PC-9 (cell line): Measurements from ENCODE around the gene NFAM1.

Source experiments
- EZH2 ChIP-seq: fragments of 200-600 bp; sonication (generic); IDR thresholded peaks from 2 replicates; pipeline ENCODE4 v1.8.0; 2017; ENCODE audit warnings: antibody characterized with exemption, low read depth
- TF ChIP-seq, protein P1 (sequence below): fragments of 200-600 bp; sonication (generic); conservative IDR thresholded peaks from 2 replicates; pipeline ENCODE4 v1.6.1; 2017; ENCODE audit warnings: mixed run types, antibody characterized with exemption, mild to moderate bottlenecking, moderate library complexity

DNA sequence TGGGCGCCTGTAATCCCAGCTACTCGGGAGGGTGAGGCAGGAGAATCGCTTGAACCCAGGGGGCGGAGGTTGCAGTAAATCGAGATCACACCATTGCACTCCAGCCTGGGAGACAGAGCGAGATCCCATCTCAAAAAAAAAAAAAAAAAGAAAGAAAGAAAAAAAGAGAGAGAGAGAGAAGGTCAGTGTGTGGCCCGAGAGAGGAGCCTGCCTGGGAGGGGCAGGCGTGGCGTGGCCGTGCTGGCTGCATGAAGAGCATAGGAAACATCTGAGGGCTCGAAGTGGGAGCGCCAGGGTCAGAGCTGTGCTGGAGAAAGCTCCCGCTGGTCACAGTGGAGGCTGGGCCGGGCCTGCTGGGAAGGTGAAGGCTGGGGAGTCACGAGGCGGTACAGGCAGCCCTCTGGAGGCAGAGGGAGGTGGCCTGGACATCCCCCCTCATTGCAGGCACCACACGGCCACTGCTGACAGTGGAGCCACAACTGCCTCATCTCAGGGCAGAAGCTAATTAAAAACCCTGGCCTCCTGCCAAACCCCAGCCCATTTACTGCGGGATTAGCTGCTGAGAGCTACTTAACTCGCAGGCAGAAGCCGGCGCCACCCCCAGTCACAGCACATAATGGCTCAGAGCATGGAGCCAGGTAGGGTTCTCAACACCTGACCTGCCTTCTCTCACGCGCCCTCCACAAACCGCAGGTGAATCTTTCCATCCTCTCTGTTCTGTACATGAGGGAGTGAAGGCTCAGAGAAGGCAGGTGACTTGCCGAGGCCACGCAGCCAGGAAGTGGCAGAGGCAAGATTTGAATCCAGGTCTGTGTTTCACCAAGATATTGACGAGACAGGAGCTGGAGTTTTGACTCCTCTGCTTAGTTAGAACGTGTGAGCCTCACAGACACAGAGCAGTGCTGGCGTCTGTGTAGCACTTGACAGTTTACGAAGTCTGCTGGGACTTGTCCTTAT lies 32.6 kb downstream of the NFAM1 start:
- no peak for TF ChIP-seq EZH2
- TF ChIP-seq, protein P1, sequence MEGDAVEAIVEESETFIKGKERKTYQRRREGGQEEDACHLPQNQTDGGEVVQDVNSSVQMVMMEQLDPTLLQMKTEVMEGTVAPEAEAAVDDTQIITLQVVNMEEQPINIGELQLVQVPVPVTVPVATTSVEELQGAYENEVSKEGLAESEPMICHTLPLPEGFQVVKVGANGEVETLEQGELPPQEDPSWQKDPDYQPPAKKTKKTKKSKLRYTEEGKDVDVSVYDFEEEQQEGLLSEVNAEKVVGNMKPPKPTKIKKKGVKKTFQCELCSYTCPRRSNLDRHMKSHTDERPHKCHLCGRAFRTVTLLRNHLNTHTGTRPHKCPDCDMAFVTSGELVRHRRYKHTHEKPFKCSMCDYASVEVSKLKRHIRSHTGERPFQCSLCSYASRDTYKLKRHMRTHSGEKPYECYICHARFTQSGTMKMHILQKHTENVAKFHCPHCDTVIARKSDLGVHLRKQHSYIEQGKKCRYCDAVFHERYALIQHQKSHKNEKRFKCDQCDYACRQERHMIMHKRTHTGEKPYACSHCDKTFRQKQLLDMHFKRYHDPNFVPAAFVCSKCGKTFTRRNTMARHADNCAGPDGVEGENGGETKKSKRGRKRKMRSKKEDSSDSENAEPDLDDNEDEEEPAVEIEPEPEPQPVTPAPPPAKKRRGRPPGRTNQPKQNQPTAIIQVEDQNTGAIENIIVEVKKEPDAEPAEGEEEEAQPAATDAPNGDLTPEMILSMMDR = no peak
